ENCODE measurements around the gene RTN4RL2. TPM values are rescaled to one million over a fixed set of nuclear protein-coding genes. Genes with fewer than 3 reads are reported as not detected.
A peak's percentile ranks its signal among the peaks of the same experiment; 100 is the strongest.

Gene RTN4RL2
- total RNA-seq, result 1.3 TPM
- long read RNA-seq, partial matches to known transcripts, result 0 of 3 reads
- long read RNA-seq, other reads (novel, unspliced or antisense), result 0 of 3 reads

GRCh38 chr11:57460022-57460757 lies at the start of gene RTN4RL2:
Gene RTN4RL2, plus strand, starts transcription at chr11:57460528. Its CDS starts 338 bp downstream, at chr11:57460866.
- no peaks in the 10 kb centered on the region for H3K9me3 ChIP-seq (replicated peaks)
- peak within 1 kb of the TSS; percentile 36 for H3K27ac ChIP-seq (replicated peaks)
- peak within 1 kb of the TSS; percentile 65 for H3K4me3 ChIP-seq
- peaks cover 89% of the 10 kb centered on the region for H3K27me3 ChIP-seq (ENCODE audit: low read depth)
- peak; percentile 48 for DNase-seq
- H3K4me1 ChIP-seq, result peaks cover 42% of the 10 kb centered on the region
- intact Hi-C loops (cut with micrococcal nuclease), result no loop called here
- TF ChIP-seq CTCF (IDR thresholded peaks at IDR 0.05; ENCODE audit: borderline replicate concordance), result peak; percentile 33
- H3K36me3 ChIP-seq, result no peaks in the 10 kb centered on the region

- no peak for TF ChIP-seq CTCF (IDR thresholded peaks at IDR 0.05; ENCODE audit: borderline replicate concordance)
Measured at GRCh38 chr11:57413681-57414080, 46.6 kb upstream of the RTN4RL2 start.

GRCh38 chr11:57414612-57415212 lies 45.6 kb upstream of the RTN4RL2 start:
- Histone ChIP-seq H3K9me3 (replicated peaks) (no peaks in the 10 kb centered on the region), H3K36me3 (peaks cover 82% of the 10 kb centered on the region), H3K4me1 (peaks cover 37% of the 10 kb centered on the region), H3K27me3 (ENCODE audit: low read depth) (no peaks in the 10 kb centered on the region), H3K4me3 (no peak overlapping the region), H3K27ac (replicated peaks) (no peak overlapping the region)
- intact Hi-C loops (cut with micrococcal nuclease), result no loop called here
- no peak for DNase-seq
- TF ChIP-seq CTCF (IDR thresholded peaks at IDR 0.05; ENCODE audit: borderline replicate concordance), result no peak

More at GRCh38 chr11:57413681-57414080, 46.6 kb upstream of the RTN4RL2 start:
- DNase-seq, result no peak
- intact Hi-C loops (cut with micrococcal nuclease), result no loop called here
- no peaks in the 10 kb centered on the region for H3K27me3 ChIP-seq (ENCODE audit: low read depth)
- peaks cover 90% of the 10 kb centered on the region for H3K36me3 ChIP-seq
- H3K4me1 ChIP-seq, result peaks cover 37% of the 10 kb centered on the region
- H3K27ac ChIP-seq (replicated peaks), result no peak overlapping the region
- no peaks in the 10 kb centered on the region for H3K9me3 ChIP-seq (replicated peaks)
- H3K4me3 ChIP-seq, result no peak overlapping the region

- TF ChIP-seq CTCF (IDR thresholded peaks at IDR 0.05; ENCODE audit: borderline replicate concordance), result no peak
- Histone ChIP-seq H3K36me3 (peaks cover 80% of the 10 kb centered on the region), H3K27me3 (ENCODE audit: low read depth) (no peaks in the 10 kb centered on the region), H3K4me1 (peaks cover 34% of the 10 kb centered on the region), H3K27ac (replicated peaks) (no peak overlapping the region), H3K4me3 (no peak overlapping the region), H3K9me3 (replicated peaks) (no peaks in the 10 kb centered on the region)
- intact Hi-C loops (cut with micrococcal nuclease), result no loop called here
- no peak for DNase-seq
Measured at GRCh38 chr11:57416436-57416835, 43.9 kb upstream of the RTN4RL2 start.

GRCh38 chr11:57417056-57417455 lies 43.3 kb upstream of the RTN4RL2 start:
- H3K9me3 ChIP-seq (replicated peaks), result no peaks in the 10 kb centered on the region
- no peak for DNase-seq
- intact Hi-C loops (cut with micrococcal nuclease), result no loop called here
- H3K4me3 ChIP-seq, result no peak overlapping the region
- peaks cover 83% of the 10 kb centered on the region for H3K36me3 ChIP-seq
- no peaks in the 10 kb centered on the region for H3K27me3 ChIP-seq (ENCODE audit: low read depth)
- no peak overlapping the region for H3K27ac ChIP-seq (replicated peaks)
- no peak for TF ChIP-seq CTCF (IDR thresholded peaks at IDR 0.05; ENCODE audit: borderline replicate concordance)
- peaks cover 39% of the 10 kb centered on the region for H3K4me1 ChIP-seq

All from left ventricle myocardium inferior (tissue), 1 donor.